ENCODE data around the gene TFDP3.

TFDP3 gene, protein sequence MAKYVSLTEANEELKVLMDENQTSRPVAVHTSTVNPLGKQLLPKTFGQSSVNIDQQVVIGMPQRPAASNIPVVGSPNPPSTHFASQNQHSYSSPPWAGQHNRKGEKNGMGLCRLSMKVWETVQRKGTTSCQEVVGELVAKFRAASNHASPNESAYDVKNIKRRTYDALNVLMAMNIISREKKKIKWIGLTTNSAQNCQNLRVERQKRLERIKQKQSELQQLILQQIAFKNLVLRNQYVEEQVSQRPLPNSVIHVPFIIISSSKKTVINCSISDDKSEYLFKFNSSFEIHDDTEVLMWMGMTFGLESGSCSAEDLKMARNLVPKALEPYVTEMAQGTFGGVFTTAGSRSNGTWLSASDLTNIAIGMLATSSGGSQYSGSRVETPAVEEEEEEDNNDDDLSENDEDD

DNA sequence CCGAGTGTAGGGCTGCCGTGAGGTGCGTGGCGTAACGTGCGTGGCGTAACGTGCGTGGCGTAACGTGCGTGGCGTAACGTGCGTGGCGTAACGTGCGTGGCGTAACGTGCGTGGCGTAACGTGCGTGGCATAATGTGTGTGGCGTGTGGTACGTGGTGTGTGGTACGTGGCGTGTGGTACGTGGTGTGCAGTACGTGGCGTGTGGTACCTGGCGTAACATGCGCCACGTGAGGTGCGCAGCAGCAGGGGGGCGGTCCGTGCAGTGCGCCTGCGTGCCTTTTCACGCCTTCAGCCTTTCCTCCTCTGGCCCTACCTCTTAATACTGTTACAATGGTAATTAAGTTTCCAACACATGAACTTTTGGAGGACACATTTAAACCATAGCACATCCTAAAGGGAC is at the start of gene TFDP3:
Gene TFDP3, minus strand, starts transcription at position 26 of the 400 bp plus-strand sequence. CDS start 95 bp downstream, outside the sequence.
- DNase-seq: no peak

DNA sequence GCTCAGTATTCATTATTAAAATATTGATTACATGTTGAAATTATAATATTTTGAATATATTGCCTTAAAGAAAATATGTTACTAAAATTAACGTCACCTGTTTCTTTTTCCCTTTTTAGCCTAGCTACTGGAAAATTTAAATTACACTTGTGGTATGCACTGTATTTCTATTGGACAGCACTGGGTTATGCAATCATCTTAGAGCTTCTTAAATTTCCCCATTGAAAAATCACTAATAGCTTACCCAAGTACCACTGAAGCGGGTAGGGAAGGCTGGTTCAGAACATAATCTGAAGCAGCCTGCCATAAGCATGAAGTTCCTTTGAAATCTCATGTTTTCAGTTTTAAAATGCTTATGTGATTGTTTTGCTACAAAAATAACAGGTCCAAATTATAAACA is 49.5 kb upstream of the TFDP3 start:
- DNase-seq: no peak

DNA sequence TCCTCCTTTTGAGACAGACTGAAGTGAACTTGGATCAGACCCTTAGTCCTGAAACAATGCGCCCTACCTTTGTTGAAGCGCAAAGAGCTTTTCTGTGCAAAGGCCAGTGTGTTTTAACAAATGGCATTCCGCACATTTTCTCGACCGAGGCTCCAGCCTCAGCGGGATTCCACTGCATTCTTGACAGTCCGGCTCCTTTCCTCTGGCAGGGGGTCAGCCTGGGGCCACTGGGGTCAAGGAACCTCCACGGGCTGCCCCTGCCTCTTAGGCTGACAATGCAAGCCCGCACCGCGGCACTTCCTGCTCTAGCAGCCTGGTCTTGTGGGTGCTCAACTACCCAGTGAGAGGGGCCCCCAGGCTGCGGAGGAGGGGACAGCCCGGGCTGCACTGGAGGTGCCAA is 47.2 kb upstream of the TFDP3 start:
- DNase-seq: no peak

DNA sequence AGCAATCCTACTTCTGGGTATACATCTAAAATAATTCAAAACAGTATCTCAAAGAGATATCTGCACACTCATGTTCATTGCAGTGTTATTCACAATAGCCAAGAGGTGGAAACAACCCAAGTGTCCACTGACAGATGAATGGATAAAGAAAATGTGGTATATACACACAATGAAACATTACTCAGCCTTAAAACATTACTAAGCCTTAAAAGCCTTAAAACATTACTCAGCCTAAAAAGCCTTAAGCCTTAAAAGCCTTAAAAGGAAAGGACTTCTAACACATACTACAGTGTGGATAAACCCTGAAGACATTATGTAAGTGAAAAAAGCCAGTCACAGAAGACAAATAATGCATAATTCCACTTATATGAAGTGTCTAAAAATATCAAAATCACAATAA is 40.3 kb upstream of the TFDP3 start:
- no peak for DNase-seq

DNA sequence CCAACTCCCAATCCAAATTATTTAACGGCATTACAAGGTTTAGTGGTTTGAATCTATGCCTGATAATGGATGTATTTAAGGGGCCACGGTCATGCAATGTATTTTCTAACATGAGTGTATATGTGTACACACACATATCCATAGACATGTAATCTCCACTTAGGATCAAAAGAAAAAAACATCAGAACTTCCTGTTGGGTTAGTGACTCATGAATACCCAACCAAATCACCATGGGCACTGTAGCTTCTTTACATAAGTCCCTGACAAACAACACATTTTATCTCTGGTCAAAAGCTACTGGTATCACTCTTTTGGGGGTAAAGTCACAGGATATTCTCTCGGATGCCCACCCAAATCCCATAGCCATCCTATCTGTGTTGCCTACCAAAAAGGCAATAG is 36.5 kb upstream of the TFDP3 start:
- no peak for DNase-seq

DNA sequence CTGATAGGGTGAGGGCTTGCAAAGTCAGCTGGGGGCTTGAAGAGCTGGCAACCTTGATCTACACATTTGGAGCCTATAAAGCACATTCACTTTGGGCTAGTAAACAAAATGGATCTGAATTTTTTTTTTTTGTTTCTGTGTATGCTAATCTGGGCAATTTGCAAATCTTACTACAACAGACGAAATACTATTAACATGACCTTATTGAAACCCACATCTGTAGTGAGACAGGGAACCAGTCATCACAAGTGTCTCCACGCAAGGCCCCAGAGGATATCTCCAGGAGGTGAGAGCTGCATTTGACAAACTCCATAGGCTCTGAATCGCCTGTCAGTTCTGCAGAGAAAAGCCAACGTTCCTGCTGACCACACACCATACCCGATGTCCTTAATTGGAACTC is 33.0 kb upstream of the TFDP3 start:
- no peak for DNase-seq

DNA sequence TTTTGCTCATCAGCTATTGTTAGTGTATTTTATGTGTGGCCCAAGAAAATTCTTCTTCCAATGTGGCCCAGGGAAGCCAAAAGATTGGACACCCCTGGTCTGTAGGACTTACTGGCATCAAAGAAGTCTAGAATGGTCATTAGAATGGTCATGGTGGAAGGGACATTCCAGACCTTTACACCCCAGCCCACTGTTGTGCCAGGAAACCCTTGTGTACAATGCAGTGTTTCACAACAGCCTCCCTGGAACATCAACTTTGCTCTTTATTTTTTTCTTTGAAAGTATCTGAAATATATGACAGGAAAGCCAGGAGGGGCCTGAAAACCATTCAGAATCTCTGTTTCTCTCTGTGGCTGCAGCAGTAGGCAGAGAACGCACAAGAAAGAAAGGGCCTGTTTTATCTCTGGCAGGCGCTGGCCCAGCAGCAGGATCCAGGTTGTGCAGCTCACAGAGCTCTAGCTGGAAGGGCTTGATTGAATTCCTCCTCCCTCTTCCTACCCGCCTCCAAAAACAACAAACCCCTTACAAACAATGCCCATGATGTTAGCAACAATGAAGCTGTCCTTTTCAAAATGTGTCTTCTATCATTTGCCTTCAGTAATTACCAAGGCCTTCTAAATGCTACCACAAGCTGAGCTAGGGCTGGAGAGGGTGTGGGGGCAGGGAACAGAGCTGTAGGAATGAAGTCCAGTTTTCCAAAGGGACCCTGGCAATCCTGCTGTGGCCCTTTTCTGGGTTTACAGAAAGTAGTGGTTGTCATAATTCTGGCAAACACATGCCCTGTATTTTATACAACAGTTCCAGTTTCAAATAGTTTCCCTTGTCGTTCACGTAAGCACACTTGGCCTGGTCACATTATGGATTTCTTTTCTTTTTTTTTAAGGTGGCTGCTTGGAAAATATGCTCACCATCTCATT is 32.3 kb upstream of the TFDP3 start:
- DNase-seq: no peak

DNA sequence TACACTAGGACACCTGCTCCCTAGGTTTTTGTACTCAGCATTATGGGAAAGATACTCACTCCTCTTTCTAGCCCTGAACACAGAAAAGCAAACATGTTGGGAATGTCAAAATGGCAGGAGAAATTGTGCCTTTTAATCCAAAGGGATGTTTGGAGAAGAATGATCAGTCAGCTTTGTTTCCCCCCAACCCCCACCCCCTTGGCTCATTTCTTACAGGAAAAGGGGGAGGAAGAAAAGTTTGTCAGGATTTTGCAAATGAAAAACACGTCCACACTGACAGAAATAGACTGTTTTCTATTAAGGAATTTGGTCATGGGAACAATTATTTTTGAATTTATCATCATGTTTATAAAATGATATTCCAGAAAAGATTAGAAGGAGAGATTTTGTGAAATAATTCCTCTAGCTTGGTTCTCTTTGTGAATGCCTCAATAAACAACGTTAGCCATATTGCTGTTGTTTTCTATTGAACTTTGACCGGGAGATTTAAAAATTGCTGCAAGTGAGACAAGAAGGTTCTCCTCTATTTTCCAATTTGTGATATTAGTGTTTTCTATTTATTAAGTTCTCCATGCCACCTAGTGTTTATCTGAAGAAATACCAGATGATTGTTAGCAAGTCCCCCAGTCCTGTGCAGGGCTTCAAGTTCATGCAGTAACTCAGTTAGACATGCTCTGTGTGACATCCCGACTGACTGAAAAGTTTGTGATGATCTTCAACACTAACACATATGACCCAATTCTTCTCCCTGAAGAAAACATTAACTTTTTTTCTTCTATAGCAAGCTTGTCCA is 31.3 kb upstream of the TFDP3 start:
- DNase-seq: no peak

DNA sequence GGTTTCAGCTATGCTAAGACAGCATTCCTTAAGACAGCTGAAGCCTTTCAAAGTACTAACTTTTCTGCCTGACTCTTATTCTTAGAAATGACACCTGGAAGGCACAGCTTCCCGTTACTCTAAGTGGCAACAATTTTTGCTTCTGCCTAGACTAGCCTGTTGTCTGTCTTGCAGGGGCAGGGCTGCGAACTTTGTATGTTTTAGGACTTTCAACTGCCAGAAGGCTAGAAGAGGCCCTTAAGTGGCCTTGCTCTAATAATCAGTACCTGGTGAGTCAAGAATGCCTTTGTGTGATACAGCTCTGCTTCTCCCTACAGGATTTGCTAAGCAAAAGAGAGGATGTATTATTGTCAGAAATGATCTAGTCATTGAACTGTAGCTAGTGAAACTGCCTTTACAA is 30.0 kb upstream of the TFDP3 start:
- DNase-seq: no peak

DNA sequence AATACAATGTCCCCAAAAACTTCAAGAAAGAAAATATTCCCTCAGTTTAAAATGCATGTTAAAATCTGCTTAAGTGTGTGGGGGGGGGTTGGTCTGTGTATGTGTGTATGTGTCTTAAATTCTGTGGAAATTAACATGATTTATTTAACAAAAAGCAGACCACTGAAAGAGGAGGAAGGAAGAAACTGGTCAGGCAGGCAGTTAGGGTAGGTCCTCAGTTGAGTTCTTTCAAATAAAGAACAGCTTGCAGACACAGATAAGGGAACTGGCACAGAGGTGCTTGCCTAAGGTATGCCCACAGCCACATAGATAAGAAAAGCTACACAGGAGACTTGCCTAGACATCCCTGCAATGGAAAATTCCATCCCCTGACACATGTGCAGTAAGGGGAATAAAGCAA is 28.8 kb upstream of the TFDP3 start:
- no peak for DNase-seq

DNA sequence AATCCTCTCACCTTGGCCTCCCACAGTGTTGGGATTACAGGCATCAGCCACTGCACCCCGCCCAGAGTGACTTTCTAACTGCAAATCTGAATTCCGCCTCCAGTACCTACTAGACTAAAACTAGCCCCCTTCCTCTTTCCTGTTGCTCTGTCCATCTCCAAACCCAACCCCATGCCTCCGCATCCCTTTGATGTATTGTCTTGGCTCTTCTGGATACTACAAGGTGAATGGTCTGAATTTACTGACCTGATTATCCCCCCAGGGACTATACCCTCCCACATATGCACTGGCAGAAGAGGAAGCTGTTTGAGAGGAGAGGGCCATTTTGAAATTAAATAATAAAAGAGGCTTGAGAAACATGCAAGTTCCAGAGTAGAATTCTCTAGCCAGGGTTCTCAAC is 17.7 kb upstream of the TFDP3 start:
- DNase-seq: no peak

DNA sequence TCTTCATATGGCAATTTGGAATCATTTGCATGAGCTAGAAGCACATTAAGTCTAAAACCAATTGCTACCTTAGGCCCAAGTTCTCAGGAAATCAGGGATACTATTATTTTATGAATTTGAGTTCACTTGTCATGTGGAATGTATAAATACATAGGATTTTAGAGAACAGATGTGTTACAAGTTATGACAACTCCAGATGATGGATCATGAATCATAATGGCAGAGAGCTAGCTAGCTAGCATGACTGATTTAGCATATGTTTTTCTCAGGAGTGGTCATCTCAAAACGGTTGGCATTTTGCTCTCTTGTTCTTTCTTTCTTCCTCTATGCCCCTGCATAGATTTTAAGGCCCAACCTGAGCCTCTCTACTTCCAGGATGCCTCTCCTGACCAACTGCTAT is 14.2 kb upstream of the TFDP3 start:
- DNase-seq: no peak

DNA sequence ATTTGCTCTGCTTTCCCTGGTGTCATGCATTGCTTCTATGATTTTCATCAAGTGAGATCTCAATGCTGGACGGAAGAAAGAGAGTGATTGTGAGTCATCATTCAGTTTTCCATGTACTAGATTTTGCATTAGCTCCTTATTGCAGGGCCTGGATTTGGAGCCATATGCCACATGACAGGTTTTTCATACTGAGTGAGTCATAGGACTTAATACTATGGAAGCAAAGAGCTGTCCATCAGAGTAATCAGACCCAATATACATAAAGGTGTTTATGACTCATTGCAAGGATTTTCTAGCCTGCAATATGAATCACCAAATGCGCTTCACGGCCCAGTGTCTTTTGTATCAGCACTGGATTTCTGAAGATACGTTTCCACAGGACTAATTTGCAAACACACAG is 11.2 kb upstream of the TFDP3 start:
- DNase-seq: no peak

DNA sequence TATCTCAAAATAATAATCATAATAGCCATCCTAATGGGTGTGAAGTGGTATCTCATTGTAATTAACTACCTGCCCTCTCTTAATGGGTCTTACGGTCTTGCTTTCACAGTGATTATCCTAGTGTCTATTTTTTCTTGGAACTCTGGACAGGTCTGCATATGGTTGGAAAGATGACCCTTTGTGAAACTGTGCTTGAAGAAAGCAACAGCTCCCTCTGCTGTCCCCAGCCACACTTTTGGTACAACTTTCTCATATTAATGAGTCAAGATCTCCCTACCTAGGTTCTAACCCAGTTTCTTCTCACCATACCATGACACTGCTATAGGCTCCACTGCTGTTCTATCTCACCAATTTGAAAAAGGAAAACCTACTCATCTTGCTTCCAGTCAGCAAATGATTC is 2.4 kb downstream of the TFDP3 start:
- no peak for DNase-seq

DNA sequence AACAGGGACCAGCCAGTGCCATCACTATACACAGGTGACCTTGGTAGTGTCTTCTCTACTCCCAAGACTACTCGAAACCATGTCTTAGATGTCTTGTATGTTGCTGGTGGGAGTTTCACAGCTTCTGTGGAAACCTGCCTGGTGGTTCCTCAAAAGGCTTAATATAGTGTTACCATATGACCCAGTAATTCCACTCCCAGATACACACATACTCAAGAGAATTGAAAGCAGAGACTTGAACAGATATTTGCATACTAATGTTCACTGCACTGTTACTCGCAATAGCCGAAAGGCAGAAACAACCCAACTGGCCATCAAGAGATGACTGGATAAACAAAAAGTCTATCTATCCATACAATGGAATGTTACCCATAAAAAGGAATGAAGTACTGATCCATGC is 3.1 kb downstream of the TFDP3 start:
- no peak for DNase-seq

DNA sequence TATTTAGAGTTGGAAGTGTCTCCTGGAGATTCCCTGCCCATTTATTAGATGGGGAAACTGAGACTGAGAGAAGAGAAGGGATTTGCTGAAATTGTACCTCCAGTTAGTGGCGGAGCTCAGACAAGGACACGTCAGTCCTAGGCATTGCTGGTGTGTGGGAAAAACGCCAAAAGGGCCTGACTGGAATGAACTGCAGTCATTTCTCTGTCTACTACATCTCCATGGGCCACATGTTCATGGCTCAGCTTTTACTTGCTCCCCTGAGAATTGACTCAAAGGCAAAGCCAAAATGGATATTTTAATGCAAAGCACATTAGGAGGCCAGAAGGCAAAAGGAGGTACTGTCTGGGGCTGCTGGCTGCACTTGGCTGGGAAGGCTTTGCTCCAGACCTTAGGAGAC is 3.9 kb downstream of the TFDP3 start:
- no peak for DNase-seq

DNA sequence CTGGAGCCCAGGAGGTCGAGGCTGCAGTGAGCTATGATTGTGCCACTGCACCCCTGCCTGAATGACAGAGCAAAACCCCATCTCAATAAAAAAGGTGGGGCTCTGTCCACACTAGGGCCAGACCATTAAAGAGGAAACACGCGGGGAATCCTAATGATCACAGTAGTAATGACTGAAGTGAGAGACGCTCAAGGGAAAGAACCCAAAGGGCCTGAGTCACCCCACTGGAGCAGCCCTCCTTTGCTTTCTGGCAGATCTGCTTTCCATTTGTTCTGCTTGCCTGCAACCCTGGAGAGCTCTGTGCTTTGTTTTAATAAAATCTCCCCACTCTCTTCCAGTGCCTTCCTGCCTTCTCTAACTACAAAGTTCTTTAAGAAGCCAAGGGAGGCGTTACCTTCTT is 5.0 kb downstream of the TFDP3 start:
- DNase-seq: no peak

DNA sequence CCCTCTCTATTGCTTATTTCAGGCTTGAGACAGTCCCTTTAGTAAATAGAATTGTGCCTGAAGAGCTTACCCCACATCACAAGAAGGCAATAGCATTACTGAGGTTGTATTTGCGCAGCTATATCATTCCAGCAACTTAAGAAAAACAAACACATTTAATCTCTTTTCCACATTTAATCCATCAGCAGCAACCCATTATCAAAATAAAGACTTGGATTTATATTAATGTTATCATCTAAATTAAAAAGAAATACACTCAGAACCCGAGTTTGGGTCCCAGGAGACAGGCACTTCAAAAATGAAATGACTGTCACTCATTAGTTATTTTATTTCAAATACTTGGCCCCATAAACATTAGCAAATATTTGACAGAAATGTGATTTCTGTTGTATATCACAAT is 10.4 kb downstream of the TFDP3 start:
- no peak for DNase-seq

DNA sequence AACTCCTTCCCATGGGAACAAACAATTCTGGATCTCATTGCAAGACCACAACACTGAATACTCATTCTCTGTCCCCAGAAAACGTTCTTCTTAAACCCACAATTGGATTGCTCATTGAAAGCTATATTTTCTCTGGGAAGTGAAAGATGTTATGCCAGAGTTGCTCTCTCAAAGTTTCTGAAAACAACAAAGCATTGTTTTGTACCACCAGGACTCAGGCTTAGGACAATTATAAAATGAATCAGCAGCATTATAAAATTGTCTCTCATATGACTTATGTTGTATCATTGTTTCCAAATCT is 26.5 kb downstream of the TFDP3 start:
- DNase-seq: no peak

DNA sequence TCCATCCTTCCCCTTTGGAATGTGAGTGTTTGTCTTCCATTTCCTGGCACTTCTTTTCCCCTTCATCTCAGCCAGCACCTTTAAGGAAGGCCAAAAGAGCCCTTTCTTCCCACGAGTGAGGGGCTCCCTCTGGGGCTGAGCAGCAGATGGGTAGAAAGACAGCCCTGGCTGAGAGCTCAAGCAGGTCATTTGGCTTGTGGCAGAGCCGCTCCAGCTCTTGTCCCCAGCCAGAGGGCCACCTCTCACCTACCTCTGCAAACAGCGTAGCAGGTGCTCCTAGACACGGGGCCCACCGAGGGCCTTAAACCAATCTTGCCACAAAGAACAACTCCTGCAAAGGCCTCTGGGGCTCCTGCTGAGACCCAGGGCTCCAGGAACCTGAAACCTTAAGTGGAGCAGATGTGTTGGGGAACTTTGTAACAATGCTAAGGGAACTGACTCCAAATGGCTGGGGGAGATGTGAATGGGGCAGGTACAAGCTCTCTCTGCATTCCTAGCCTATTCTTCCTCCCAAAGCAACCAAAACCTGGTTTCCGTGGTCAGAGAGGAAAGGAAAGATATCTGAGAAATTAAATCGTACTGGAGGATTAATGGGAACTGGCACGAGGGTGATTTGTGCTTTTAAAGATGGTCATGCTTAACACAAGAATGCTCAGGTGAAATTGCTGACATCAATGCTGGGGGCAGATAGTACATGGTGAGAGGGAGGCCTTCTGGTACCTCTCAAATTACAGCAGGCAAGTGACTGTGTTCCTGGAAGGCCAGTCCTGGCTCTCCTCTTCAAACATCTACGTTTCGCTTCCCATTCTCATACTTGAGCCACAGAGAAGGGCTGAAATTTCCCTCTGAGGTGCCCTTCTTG is 27.0 kb downstream of the TFDP3 start:
- DNase-seq: no peak

DNA sequence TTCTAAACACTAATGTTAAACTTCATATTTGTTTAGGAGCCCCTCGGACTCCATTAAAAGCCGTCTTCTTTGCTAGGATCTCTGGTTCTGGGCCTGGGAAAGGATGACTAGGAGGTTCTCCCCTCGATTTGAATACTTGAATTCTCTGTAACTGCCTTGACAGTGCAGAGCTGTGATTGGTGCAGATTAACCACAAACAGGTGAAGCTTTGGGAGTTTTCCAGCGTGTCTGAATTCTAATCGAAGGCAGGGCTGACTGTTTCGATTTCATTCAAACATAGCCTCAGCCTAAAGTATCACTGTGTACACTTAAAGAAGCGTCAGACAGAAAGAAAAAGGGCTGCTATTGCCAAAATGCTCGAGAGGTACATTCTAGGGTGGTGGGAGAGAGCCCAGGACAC is 29.0 kb downstream of the TFDP3 start:
- no peak for DNase-seq

DNA sequence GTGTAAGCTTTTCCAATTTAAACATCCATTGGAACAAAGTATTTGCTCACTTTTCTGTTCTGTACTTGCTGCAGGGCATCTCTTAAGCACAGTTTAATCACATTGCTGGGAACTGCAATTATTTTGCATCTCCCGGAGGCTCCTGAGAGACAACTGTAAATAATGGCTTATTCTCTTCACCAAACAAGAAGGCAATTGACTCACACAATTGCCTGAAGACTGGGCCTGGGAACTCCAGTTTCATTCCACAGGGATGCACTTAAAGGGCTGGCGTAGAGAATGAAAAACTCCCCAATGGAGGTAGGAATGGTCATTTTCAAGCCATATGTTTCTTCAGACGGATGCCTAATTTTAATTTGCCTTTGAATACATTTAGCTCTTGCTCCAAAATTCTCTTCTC is 29.5 kb downstream of the TFDP3 start:
- no peak for DNase-seq

DNA sequence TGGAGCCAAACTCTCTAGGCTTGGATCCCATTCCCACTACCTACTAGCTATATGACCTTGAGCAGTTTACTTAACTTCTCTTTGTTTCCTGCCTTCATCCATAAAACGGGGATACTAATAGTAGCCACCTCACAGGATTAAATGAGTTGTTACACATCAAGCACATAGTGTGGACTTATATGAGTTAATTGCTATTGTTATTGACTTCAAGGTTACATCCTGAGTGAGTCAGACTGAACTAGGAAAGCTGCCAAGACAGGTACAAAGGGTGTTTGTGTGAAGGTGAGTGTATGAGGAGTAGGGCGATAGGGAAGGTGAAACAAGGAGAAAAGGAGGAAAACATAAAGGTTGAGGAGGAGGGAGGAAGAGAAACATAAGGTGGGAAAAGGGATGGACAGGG is 32.2 kb downstream of the TFDP3 start:
- DNase-seq: no peak
